Measurements from ENCODE around the gene SAT1.

SAT1 gene

GRCh38 chrX:23776363-23776762, 6.6 kb upstream of the SAT1 start:
- no peak for DNase-seq (ENCODE audit: low spot score)

- DNase-seq (ENCODE audit: low spot score) = no peak
Observed at GRCh38 chrX:23779025-23779424, 3.9 kb upstream of the SAT1 start.

GRCh38 chrX:23782455-23782854, 518 bp upstream of the SAT1 start:
- DNase-seq (ENCODE audit: low spot score) = no peak

- no peak for DNase-seq (ENCODE audit: low spot score)
Observed at GRCh38 chrX:23783589-23784469, 856 bp downstream of the SAT1 start.

GRCh38 chrX:23784470-23785331, 1.7 kb downstream of the SAT1 start:
- DNase-seq (ENCODE audit: low spot score) = no peak

- no peak for DNase-seq (ENCODE audit: low spot score)
Observed at GRCh38 chrX:23785580-23785979, 2.6 kb downstream of the SAT1 start.

- DNase-seq (ENCODE audit: low spot score) = no peak
Observed at GRCh38 chrX:23786268-23786815, 3.4 kb downstream of the SAT1 start.

GRCh38 chrX:23787745-23788118, 4.8 kb downstream of the SAT1 start:
- no peak for DNase-seq (ENCODE audit: low spot score)

- DNase-seq (ENCODE audit: low spot score) = no peak
Observed at GRCh38 chrX:23788521-23788920, 5.5 kb downstream of the SAT1 start.

- DNase-seq (ENCODE audit: low spot score) = no peak
Observed at GRCh38 chrX:23788946-23789345, 6.0 kb downstream of the SAT1 start.

GRCh38 chrX:23789386-23790154, 6.6 kb downstream of the SAT1 start:
- DNase-seq (ENCODE audit: low spot score) = no peak

GRCh38 chrX:23790155-23790497, 7.2 kb downstream of the SAT1 start:
- DNase-seq (ENCODE audit: low spot score) = no peak

GRCh38 chrX:23792861-23793553, 10.0 kb downstream of the SAT1 start:
- DNase-seq (ENCODE audit: low spot score) = no peak

GRCh38 chrX:23795221-23795620, 12.2 kb downstream of the SAT1 start:
- no peak for DNase-seq (ENCODE audit: low spot score)

- no peak for DNase-seq (ENCODE audit: low spot score)
Observed at GRCh38 chrX:23797371-23798128, 14.6 kb downstream of the SAT1 start.

GRCh38 chrX:23799469-23800065, 16.6 kb downstream of the SAT1 start:
- DNase-seq (ENCODE audit: low spot score) = no peak

- DNase-seq (ENCODE audit: low spot score) = no peak
Observed at GRCh38 chrX:23802431-23802830, 19.5 kb downstream of the SAT1 start.

GRCh38 chrX:23803931-23804381, 21.0 kb downstream of the SAT1 start:
- DNase-seq (ENCODE audit: low spot score) = no peak

- no peak for DNase-seq (ENCODE audit: low spot score)
Observed at GRCh38 chrX:23804578-23804977, 21.6 kb downstream of the SAT1 start.

- no peak for DNase-seq (ENCODE audit: low spot score)
Observed at GRCh38 chrX:23805389-23805788, 22.4 kb downstream of the SAT1 start.

Data from ecto neural progenitor cell (in vitro differentiated cells).